Measurements from ENCODE around the gene CCDC61.

GRCh38 chr19:45967246-45967645, 28.0 kb upstream of the CCDC61 start:
- TF ChIP-seq BHLHE40 (IDR thresholded peaks at IDR 0.05; ENCODE audit: borderline replicate concordance) (no peak), SP1 (IDR thresholded peaks at IDR 0.05) (no peak), NFRKB (IDR thresholded peaks at IDR 0.05) (no peak), FOXK2 (IDR thresholded peaks at IDR 0.05) (no peak), FOXA1 (IDR thresholded peaks at IDR 0.05) (no peak)

All from HEK293T (cell line).